ENCODE results near the gene UGDH.

Gene UGDH

DNA sequence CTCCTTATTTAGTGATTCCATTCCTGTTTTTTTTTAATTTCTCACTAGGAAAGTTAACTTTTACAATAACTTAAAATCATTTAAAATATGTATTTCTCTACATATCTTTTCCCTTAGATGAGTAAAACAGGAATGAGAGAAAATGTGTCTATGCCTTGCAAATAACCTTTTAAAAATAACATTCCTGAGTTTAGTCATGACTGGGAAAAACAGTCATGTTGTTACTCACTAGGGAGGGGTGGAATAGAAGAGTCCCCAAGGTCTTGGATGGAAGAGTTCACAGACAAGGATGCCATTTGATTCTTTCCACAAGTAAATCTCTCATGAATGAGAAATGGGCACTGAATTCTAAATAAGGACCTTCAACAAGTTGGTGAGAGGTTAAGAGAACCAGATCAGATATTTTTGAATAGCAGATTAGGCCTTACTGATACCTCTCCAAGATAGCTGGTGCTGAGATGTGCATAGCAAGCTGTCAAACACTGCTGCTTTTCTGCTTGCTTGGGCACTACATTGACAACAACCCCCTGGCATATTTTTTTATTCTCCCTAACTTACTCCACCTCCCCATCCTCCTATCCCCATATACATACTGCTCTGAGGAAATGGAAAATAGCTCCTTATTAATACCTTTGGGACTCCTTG lies 25.1 kb downstream of the UGDH start:
- no peak overlapping the region for H3K4me3 ChIP-seq (ENCODE audit: low read depth, low read length)
- TF ChIP-seq, protein P1, sequence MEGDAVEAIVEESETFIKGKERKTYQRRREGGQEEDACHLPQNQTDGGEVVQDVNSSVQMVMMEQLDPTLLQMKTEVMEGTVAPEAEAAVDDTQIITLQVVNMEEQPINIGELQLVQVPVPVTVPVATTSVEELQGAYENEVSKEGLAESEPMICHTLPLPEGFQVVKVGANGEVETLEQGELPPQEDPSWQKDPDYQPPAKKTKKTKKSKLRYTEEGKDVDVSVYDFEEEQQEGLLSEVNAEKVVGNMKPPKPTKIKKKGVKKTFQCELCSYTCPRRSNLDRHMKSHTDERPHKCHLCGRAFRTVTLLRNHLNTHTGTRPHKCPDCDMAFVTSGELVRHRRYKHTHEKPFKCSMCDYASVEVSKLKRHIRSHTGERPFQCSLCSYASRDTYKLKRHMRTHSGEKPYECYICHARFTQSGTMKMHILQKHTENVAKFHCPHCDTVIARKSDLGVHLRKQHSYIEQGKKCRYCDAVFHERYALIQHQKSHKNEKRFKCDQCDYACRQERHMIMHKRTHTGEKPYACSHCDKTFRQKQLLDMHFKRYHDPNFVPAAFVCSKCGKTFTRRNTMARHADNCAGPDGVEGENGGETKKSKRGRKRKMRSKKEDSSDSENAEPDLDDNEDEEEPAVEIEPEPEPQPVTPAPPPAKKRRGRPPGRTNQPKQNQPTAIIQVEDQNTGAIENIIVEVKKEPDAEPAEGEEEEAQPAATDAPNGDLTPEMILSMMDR (IDR thresholded peaks at IDR 0.05; ENCODE audit: low read depth, low read length): no peak

DNA sequence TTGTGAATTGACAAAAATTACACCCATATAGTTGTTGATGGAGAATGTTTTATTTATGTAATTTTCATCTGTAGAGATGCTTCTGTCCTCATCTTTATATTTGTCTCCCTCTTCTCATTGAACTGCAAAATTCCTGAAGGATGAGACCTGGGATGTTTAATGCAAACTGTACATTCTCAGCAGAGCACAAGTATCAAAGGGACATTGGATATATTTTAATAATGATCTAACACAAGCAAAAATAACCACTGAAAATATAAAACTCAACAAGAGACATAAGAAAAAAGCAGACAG lies 28.6 kb downstream of the UGDH start:
- no peak overlapping the region for H3K4me3 ChIP-seq (ENCODE audit: low read depth, low read length)
- TF ChIP-seq, protein P1 (IDR thresholded peaks at IDR 0.05; ENCODE audit: low read depth, low read length): no peak

DNA sequence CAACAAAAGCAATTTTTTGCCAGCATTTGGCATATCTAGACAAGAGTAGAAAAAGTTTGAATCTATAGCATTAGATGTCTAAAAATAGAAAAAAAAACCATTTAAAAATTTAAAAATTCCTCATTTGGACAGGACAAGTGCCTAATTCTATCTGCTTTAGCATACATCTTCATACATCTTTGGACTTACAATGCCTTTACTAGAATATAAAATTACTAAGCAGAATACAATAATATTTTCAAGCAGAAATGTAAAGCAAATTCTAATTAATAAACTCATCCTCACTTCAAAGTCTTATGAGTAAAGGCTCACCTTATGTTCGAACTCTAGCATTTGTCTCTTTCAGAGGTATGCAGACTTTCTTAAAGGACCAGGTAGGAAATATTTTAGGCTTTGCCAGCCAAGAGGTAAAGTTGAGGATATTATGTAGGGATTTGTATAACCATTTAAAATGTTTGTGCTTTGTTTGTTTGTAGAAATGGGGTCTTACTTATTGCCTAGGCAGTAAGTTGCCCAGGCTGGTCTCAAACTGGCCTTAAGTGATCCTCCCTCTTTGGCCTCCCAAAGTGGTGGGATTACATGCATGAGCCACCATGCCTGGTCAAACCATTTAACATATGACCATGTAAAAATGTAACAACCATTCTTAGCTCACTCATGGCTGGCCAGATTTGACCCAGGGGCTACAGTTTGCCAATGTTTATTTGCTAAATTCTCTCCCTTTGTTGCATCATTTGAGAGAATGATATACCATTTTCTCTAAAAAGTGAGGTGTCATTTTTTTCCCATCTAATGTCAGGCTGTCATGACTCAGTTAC lies 29.1 kb downstream of the UGDH start:
- no peak overlapping the region for H3K4me3 ChIP-seq (ENCODE audit: low read depth, low read length)
- TF ChIP-seq, protein P1 (IDR thresholded peaks at IDR 0.05; ENCODE audit: low read depth, low read length): no peak

DNA sequence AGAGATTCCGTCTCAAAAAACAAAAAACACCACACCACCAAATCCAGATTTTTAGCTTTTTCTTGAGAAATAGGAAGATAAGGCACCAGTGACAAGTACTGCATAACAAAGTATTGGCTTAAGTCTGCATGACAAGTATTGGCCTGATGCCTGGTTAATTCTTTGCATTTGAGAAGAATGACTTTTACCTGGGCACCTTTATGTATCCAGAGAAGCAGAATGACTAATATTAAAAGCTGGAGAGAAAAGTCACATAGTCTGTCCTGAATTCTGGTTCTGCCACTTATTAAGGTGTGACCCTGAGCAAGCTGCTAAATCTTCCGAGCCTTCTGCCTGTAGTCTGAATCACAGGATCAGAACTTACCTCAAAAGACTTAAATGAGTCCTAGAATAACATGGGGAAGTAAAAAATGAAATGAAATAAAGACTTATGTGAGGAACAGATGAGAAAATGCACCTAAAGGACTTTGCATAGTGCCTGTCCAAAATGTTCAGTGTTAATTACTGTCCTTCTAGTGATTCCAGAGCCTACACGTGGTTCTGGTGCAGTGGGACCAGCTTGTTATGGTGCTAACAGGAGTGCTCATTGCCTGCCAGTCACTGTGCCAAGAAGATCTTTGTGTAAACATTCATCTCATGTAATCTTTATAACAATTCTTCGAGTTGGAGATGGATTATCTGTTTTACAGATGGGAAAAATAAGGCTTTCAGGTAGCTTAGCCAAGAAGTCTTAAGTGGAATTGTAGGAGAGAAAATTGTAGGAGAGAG lies 31.6 kb downstream of the UGDH start:
- no peak overlapping the region for H3K4me3 ChIP-seq (ENCODE audit: low read depth, low read length)

DNA sequence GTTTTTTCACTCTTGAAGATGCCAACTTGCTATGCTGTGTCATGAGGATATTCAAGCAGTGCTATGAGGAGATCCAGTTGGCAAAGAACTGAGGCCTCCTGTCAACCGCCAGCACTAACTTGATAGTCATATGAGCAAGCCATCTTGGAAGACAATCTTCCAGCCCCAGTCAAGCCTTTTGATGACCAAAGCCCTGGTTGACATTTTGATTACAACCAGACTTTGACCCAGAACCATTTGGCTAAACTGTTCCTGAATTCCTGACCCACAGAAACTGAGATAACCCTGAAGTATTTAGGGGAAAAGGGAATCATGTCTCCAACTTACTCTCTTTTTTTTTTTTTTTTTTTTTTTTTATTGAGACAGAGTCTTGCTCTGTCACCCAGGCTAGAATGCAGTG lies 32.9 kb downstream of the UGDH start:
- TF ChIP-seq, protein P1 (IDR thresholded peaks at IDR 0.05; ENCODE audit: low read depth, low read length): no peak
- H3K4me3 ChIP-seq (ENCODE audit: low read depth, low read length): no peak overlapping the region

More for the DNA sequence above, 31.6 kb downstream of the UGDH start:
- TF ChIP-seq, protein P1 (IDR thresholded peaks at IDR 0.05; ENCODE audit: low read depth, low read length): no peak

DNA sequence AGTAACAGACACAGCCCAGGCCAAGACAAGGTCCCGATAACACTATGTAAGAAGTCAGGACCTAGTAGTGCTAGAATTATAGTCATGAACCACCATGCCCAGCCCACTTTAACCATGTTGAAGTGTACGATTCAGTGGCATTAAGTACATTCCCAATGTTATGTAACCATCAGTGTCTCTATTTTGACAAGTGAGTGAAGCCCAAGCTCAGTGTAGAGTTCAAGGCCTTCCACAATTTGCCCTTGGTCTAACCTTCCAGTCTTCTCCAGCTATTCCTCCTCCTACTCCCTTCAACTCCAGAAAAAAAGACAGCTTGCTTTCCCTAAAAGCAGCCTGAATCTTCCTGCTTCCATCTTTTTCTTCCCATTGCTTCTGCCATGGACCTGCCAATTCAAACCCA lies 36.9 kb downstream of the UGDH start:
- TF ChIP-seq, protein P1 (IDR thresholded peaks at IDR 0.05; ENCODE audit: low read depth, low read length): no peak
- no peak overlapping the region for H3K4me3 ChIP-seq (ENCODE audit: low read depth, low read length)

Measured in WI38 (cell line).